Measurements from ENCODE around the gene FOXC2. TPM values are rescaled to one million over a fixed set of nuclear protein-coding genes. Genes with fewer than 3 reads are reported as not detected.

FOXC2 gene
- total and polyA plus RNA-seq, 9 of the 15 experiments (the other 6 are each of a cell fraction or from before 2014, with no cell fraction given): 0.01 to 0.11 (median 0.10) TPM; not detected in 5

- H3K79me2 ChIP-seq (ENCODE audit: control insufficient read depth, insufficient read depth, low read length): peaks cover 13% of the 10 kb centered on the region
- H3K9me1 ChIP-seq (ENCODE audit: control insufficient read depth, insufficient read depth, low read length): no peaks in the 10 kb centered on the region
- H3K27me3 ChIP-seq (ENCODE audit: control insufficient read depth in 2 of 2, insufficient read depth in 2 of 2, low read length in 2 of 2): peaks cover 24 to 30% of the 10 kb centered on the region in 2 experiments; a peak in 4 of 5 replicates
- H3K27ac ChIP-seq (ENCODE audit: extremely low read depth, low read depth, low read length): no peak overlapping the region
- 11% methylated on average over 4 of the region's 4 CpGs for WGBS (ENCODE audit: insufficient coverage, low coverage, missing lambda C conversion rate)
- no peaks in the 10 kb centered on the region for H3K9me3 ChIP-seq (replicated peaks; ENCODE audit: control insufficient read depth, insufficient read depth, low read depth, low read length)
- intact Hi-C loops (cut with micrococcal nuclease): no loop called here
- in situ Hi-C loops (cut with MboI): loop anchor here (25.0 kb wide), 1 partner anchor 1080 kb away; no protein-coding TSS in a partner anchor
- FAIRE-seq: no peak
- no peak for DNase-seq (ENCODE audit: extremely low read depth in 1 of 4, low spot score in 3 of 4)
- BruUV-seq (replicated peaks): no TSS peak
- ATAC-seq: no peak
- no peaks in the 10 kb centered on the region for H4K20me1 ChIP-seq (replicated peaks; ENCODE audit: control insufficient read depth, insufficient read depth, low read length)
- H3K4me1 ChIP-seq (replicated peaks in 1 of 2; ENCODE audit: control insufficient read depth in 2 of 2, insufficient read depth in 2 of 2, low read length in 2 of 2): peaks cover 0 to 18% of the 10 kb centered on the region in 2 experiments; a peak in 3 of 5 replicates
- no peak for TF ChIP-seq DMBX1 (CRISPR knock-in tag; IDR thresholded peaks at IDR 0.05; ENCODE audit: borderline replicate concordance)
- TF ChIP-seq NR2C1 (IDR thresholded peaks at IDR 0.05): no peak
- TF ChIP-seq NR2C1 (tag; IDR thresholded peaks at IDR 0.05): no peak
- TF ChIP-seq AFF1 (IDR thresholded peaks at IDR 0.05; ENCODE audit: low read depth in 1 of 2, partially characterized antibody in 2 of 2): no peak
- no peak for TF ChIP-seq HOXB6 (CRISPR knock-in tag; IDR thresholded peaks at IDR 0.05; ENCODE audit: borderline replicate concordance)
- TF ChIP-seq POLR3G (IDR thresholded peaks at IDR 0.05; ENCODE audit: extremely low read depth, insufficient read length, insufficient replicate concordance): no peak
- TF ChIP-seq ZFP36 (IDR thresholded peaks at IDR 0.05; ENCODE audit: low read depth, low read length, partially characterized antibody): no peak
- TF ChIP-seq PCBP2 (IDR thresholded peaks at IDR 0.05; ENCODE audit: low read depth, low read length, poor library complexity, severe bottlenecking): no peak
- no peak for TF ChIP-seq FIP1L1 (IDR thresholded peaks at IDR 0.05; ENCODE audit: low read depth, low read length, poor library complexity, severe bottlenecking)
- TF ChIP-seq BRD4 (IDR thresholded peaks at IDR 0.05): no peak
- TF ChIP-seq LEF1 (IDR thresholded peaks at IDR 0.05): no peak
- TF ChIP-seq ZBTB34 (CRISPR knock-in tag; IDR thresholded peaks at IDR 0.05): no peak
- no peak overlapping the region for H2AFZ ChIP-seq (ENCODE audit: low read depth, low read length)
- no peak overlapping the region for H3K4me3 ChIP-seq
- H3K36me3 ChIP-seq (ENCODE audit: control insufficient read depth, insufficient read depth, low read length): 0 out of 3 replicates have a peak, but pooled peaks cover 3% of the 10 kb centered on the region
- ChIA-PET CTCF (ENCODE audit: low intra/inter-chr PET ratio) (no interaction called here), POLR2A (interaction anchor here (0.8 kb wide), 1 partner anchor 1065 kb away, joined by 3 read pairs; no protein-coding TSS in a partner anchor)
- H3K9ac ChIP-seq (ENCODE audit: insufficient read depth in 1 of 2, low read depth in 2 of 2, low read length in 2 of 2): no peak overlapping the region
- H3K4me2 ChIP-seq (ENCODE audit: insufficient read depth, low read length): no peak overlapping the region
Measured at GRCh38 chr16:86557587-86557986, 9.0 kb upstream of the FOXC2 start.
